MG63 (cell line): Measurements from ENCODE around the gene SLC9A8. TPM values are rescaled to one million over a fixed set of nuclear protein-coding genes. Genes with fewer than 3 reads are reported as not detected.
"Not testable (repeated sequence)": the region's sequence is repeated elsewhere in the genome, so short reads cannot be mapped to it uniquely, and the experiment has no call there.

Experiments used
- DNase-seq: peaks from one replicate; pipeline ENCODE4 v3.0.0-alpha.2; 2020
- H3K27me3 ChIP-seq: fragments of 250-450 bp; sonication (Bioruptor Pico); 2 replicates; pipeline ENCODE4 v1.5.1; 2020; ENCODE audit warnings: mild to moderate bottlenecking, moderate library complexity
- H3K36me3 ChIP-seq: fragments of 250-450 bp; sonication (Bioruptor Pico); 2 replicates; pipeline ENCODE4 v1.5.1; 2020; ENCODE audit warnings: mild to moderate bottlenecking, moderate library complexity
- H3K4me3 ChIP-seq: fragments of 250-450 bp; sonication (Bioruptor Pico); 2 replicates; pipeline ENCODE4 v1.5.1; 2020; ENCODE audit warnings: mild to moderate bottlenecking, moderate library complexity
- H3K9me3 ChIP-seq: fragments of 250-450 bp; sonication (Bioruptor Pico); 2 replicates; pipeline ENCODE4 v1.5.1; 2020; ENCODE audit warnings: mild to moderate bottlenecking, moderate library complexity
- total RNA-seq: library from RNA; depleted of rRNA; stranded (reverse); fragments of >200 nt; shearing (Covaris generic); gene quantifications from 2 replicates; pipeline ENCODE4 v1.2.3, GENCODE V29; 2014; ENCODE audit warnings: low replicate concordance; rRNA removed

The SLC9A8 gene
- total RNA-seq, result 1.2 and 3.2 TPM in 2 replicates

GRCh38 chr20:49812507-49813304 lies at the start of gene SLC9A8:
SLC9A8 (plus strand) TSS chr20:49812828; CDS start chr20:49812923, 95 bp downstream.
- Histone ChIP-seq H3K27me3 (no peaks in the 10 kb centered on the region), H3K36me3 (peaks cover 25% of the 10 kb centered on the region), H3K4me3 (peak within 1 kb of the TSS; percentile 81), H3K9me3 (no peaks in the 10 kb centered on the region)
- DNase-seq, result peak; percentile 97

- H3K9me3 ChIP-seq, result no peaks in the 10 kb centered on the region
- H3K36me3 ChIP-seq, result no peaks in the 10 kb centered on the region
- DNase-seq, result no peak
- no peak overlapping the region for H3K4me3 ChIP-seq
- no peaks in the 10 kb centered on the region for H3K27me3 ChIP-seq
These were observed 49.5 kb upstream of the SLC9A8 start for GRCh38 chr20:49762940-49763766.

GRCh38 chr20:49765413-49765736 lies 47.3 kb upstream of the SLC9A8 start:
- DNase-seq, result no peak
- no peaks in the 10 kb centered on the region for H3K36me3 ChIP-seq
- H3K9me3 ChIP-seq, result no peaks in the 10 kb centered on the region

GRCh38 chr20:49765846-49766541 lies 46.6 kb upstream of the SLC9A8 start:
- no peak for DNase-seq
- Histone ChIP-seq H3K9me3 (no peaks in the 10 kb centered on the region), H3K4me3 (no peak overlapping the region), H3K36me3 (no peaks in the 10 kb centered on the region), H3K27me3 (no peaks in the 10 kb centered on the region)

More at GRCh38 chr20:49765413-49765736, 47.3 kb upstream of the SLC9A8 start:
- no peak overlapping the region for H3K4me3 ChIP-seq
- H3K27me3 ChIP-seq, result no peaks in the 10 kb centered on the region

- Histone ChIP-seq H3K4me3 (no peak overlapping the region), H3K36me3 (no peaks in the 10 kb centered on the region), H3K27me3 (no peaks in the 10 kb centered on the region), H3K9me3 (no peaks in the 10 kb centered on the region)
- no peak for DNase-seq
These were observed 45.6 kb upstream of the SLC9A8 start for GRCh38 chr20:49766979-49767521.

- no peaks in the 10 kb centered on the region for H3K36me3 ChIP-seq
- no peak overlapping the region for H3K4me3 ChIP-seq
- no peaks in the 10 kb centered on the region for H3K27me3 ChIP-seq
- peak; percentile 57 for DNase-seq
- H3K9me3 ChIP-seq, result no peaks in the 10 kb centered on the region
These were observed 44.2 kb upstream of the SLC9A8 start for GRCh38 chr20:49768204-49769047.

GRCh38 chr20:49769048-49769581 lies 43.5 kb upstream of the SLC9A8 start:
- DNase-seq, result no peak
- no peak overlapping the region for H3K4me3 ChIP-seq
- H3K36me3 ChIP-seq, result no peaks in the 10 kb centered on the region
- H3K27me3 ChIP-seq, result no peaks in the 10 kb centered on the region
- H3K9me3 ChIP-seq, result no peaks in the 10 kb centered on the region

- DNase-seq, result no peak
- Histone ChIP-seq H3K27me3 (no peaks in the 10 kb centered on the region), H3K36me3 (no peaks in the 10 kb centered on the region), H3K4me3 (no peak overlapping the region), H3K9me3 (no peaks in the 10 kb centered on the region)
These were observed 42.0 kb upstream of the SLC9A8 start for GRCh38 chr20:49770634-49771033.

- not testable (repeated sequence) for H3K27me3 ChIP-seq, H3K36me3 ChIP-seq, H3K9me3 ChIP-seq, DNase-seq, H3K4me3 ChIP-seq
These were observed 38.4 kb upstream of the SLC9A8 start for GRCh38 chr20:49774213-49774612.

GRCh38 chr20:49775229-49775693 lies 37.4 kb upstream of the SLC9A8 start:
- Histone ChIP-seq H3K36me3 (no peaks in the 10 kb centered on the region), H3K9me3 (no peaks in the 10 kb centered on the region), H3K4me3 (no peak overlapping the region), H3K27me3 (no peaks in the 10 kb centered on the region)
- DNase-seq, result peak; percentile 80

- no peak for DNase-seq
- H3K9me3 ChIP-seq, result no peaks in the 10 kb centered on the region
- no peak overlapping the region for H3K4me3 ChIP-seq
- H3K27me3 ChIP-seq, result no peaks in the 10 kb centered on the region
- H3K36me3 ChIP-seq, result no peaks in the 10 kb centered on the region
These were observed 32.7 kb upstream of the SLC9A8 start for GRCh38 chr20:49779972-49780371.

- Histone ChIP-seq H3K9me3 (no peaks in the 10 kb centered on the region), H3K36me3 (no peaks in the 10 kb centered on the region), H3K4me3 (no peak overlapping the region), H3K27me3 (no peaks in the 10 kb centered on the region)
- DNase-seq, result no peak
These were observed 31.0 kb upstream of the SLC9A8 start for GRCh38 chr20:49781676-49782075.

- DNase-seq, H3K4me3 ChIP-seq, H3K36me3 ChIP-seq, H3K27me3 ChIP-seq, H3K9me3 ChIP-seq: not testable (repeated sequence)
These were observed 30.2 kb upstream of the SLC9A8 start for GRCh38 chr20:49782439-49782838.

- DNase-seq, H3K4me3 ChIP-seq, H3K9me3 ChIP-seq, H3K36me3 ChIP-seq, H3K27me3 ChIP-seq: not testable (repeated sequence)
These were observed 29.3 kb upstream of the SLC9A8 start for GRCh38 chr20:49783021-49783995.

GRCh38 chr20:49784291-49784690 lies 28.3 kb upstream of the SLC9A8 start:
- no peak for DNase-seq
- H3K36me3 ChIP-seq, result no peaks in the 10 kb centered on the region
- H3K9me3 ChIP-seq, result no peaks in the 10 kb centered on the region
- H3K4me3 ChIP-seq, result no peak overlapping the region
- H3K27me3 ChIP-seq, result no peaks in the 10 kb centered on the region
